HepG2 (cell line): Measurements from ENCODE around the gene SPNS2.

Source experiments
- CBX5 ChIP-seq: sonication (generic); formaldehyde crosslinking; IDR thresholded peaks from 2 replicates; pipeline ENCODE4 v1.4.0; 2020; ENCODE audit warnings: missing genetic modification reagents, borderline replicate concordance
- CTCF ChIP-seq: sonication (generic); formaldehyde crosslinking; IDR thresholded peaks from 2 replicates; pipeline ENCODE4 v1.5.0; 2020; ENCODE audit warnings: mild to moderate bottlenecking, missing genetic modification reagents, moderate library complexity
- EP300 ChIP-seq, 3 experiments: sonication (generic) in 1 of 3; formaldehyde crosslinking in 1 of 3; IDR thresholded peaks; 2 replicates each; pipeline versions ENCODE4 v1.5.1 to v1.6.1; 2011 to 2020; ENCODE audit warnings: low read depth in 2 of 3, low read length in 2 of 3, borderline replicate concordance in 1 of 3, improper control_type of control experiment in 1 of 3, mild to moderate bottlenecking in 1 of 3, missing genetic modification reagents in 1 of 3, moderate library complexity in 1 of 3
- FOSL2 ChIP-seq: sonication (generic); formaldehyde crosslinking; IDR thresholded peaks from 2 replicates; pipeline ENCODE4 v1.4.0; 2020; ENCODE audit warnings: missing genetic modification reagents
- FOXJ3 ChIP-seq: sonication (generic); formaldehyde crosslinking; IDR thresholded peaks from 2 replicates; pipeline ENCODE4 v1.4.0; 2020; ENCODE audit warnings: missing genetic modification reagents, mild to moderate bottlenecking, borderline replicate concordance
- KDM4B ChIP-seq: sonication (generic); formaldehyde crosslinking; IDR thresholded peaks from 2 replicates; pipeline ENCODE4 v1.4.0; 2020; ENCODE audit warnings: missing genetic modification reagents
- PBX3 ChIP-seq: sonication (generic); formaldehyde crosslinking; IDR thresholded peaks from 2 replicates; pipeline ENCODE4 v1.8.1; 2023; ENCODE audit warnings: missing genetic modification reagents, inconsistent platforms, borderline replicate concordance
- POLR2A ChIP-seq, 2 experiments: IDR thresholded peaks; 2 replicates each; pipeline ENCODE4 v1.6.1; 2011; ENCODE audit warnings: low read depth in 2 of 2, low read length in 2 of 2, mild to moderate bottlenecking in 1 of 2, moderate library complexity in 1 of 2; ENCODE audit not compliant: insufficient read depth in 1 of 2
- RAD21 ChIP-seq: fragments of 450-650 bp; formaldehyde crosslinking; IDR thresholded peaks from 2 replicates; pipeline ENCODE4 v1.5.0; 2020; ENCODE audit warnings: mild to moderate bottlenecking
- TBL1XR1 ChIP-seq: fragments of 150-350 bp; IDR thresholded peaks from 2 replicates; pipeline ENCODE4 v1.6.1; 2014; ENCODE audit warnings: borderline replicate concordance, low read length; ENCODE audit not compliant: partially characterized antibody
- ZFP91 ChIP-seq: sonication (generic); formaldehyde crosslinking; IDR thresholded peaks from 2 replicates; pipeline ENCODE4 v1.9.0; 2022; ENCODE audit warnings: missing genetic modification reagents, mild to moderate bottlenecking, borderline replicate concordance
- ZNF224 ChIP-seq: sonication (generic); formaldehyde crosslinking; IDR thresholded peaks from 2 replicates; pipeline ENCODE4 v1.5.0; 2020; ENCODE audit warnings: mild to moderate bottlenecking, missing genetic modification reagents
- ZNF44 ChIP-seq: sonication (generic); formaldehyde crosslinking; IDR thresholded peaks from 2 replicates; pipeline ENCODE4 v1.5.1; 2020; ENCODE audit warnings: mild to moderate bottlenecking, missing genetic modification reagents
- ZNF607 ChIP-seq: sonication (generic); formaldehyde crosslinking; IDR thresholded peaks from 2 replicates; pipeline ENCODE4 v1.5.1; 2020; ENCODE audit warnings: missing genetic modification reagents, mild to moderate bottlenecking, borderline replicate concordance

GRCh38 chr17:4576729-4577322 lies 78.1 kb downstream of the SPNS2 start:
- TF ChIP-seq ZFP91 (CRISPR knock-in tag) (0 out of 2 replicates have a peak, but pooled peaks have one; percentile 34), RAD21 (CRISPR knock-in tag) (no peak), PBX3 (CRISPR knock-in tag) (no peak), CTCF (CRISPR knock-in tag) (no peak), TBL1XR1 (no peak), EP300 (IDR thresholded peaks at IDR 0.05; ENCODE audit: low read depth in 2 of 2, low read length in 2 of 2) (no peak), EP300 (CRISPR knock-in tag; IDR thresholded peaks at IDR 0.05; ENCODE audit: borderline replicate concordance) (no peak), CBX5 (CRISPR knock-in tag) (no peak), ZNF44 (CRISPR knock-in tag) (no peak), POLR2A (IDR thresholded peaks at IDR 0.05; ENCODE audit: insufficient read depth in 1 of 2, low read depth in 2 of 2, low read length in 2 of 2) (peak in 1 of 2 experiments; percentile 31; a peak in 1 of 4 replicates), ZNF224 (CRISPR knock-in tag) (no peak), FOXJ3 (CRISPR knock-in tag) (no peak), FOSL2 (CRISPR knock-in tag) (no peak), KDM4B (CRISPR knock-in tag) (no peak), ZNF607 (CRISPR knock-in tag) (no peak)
